Jurkat, Clone E6-1 (cell line): ENCODE measurements around the gene GDF7.

ENCODE experiments used
- DNase-seq: peaks from one replicate; pipeline ENCODE4 v3.0.0-alpha.2; 2011; ENCODE audit warnings: low read depth, low spot score
- H3K4me3 ChIP-seq: 2 replicates; pipeline ENCODE4 v1.5.1; 2011; ENCODE audit warnings: mild to moderate bottlenecking, low read length, control low read depth, moderate library complexity

Gene GDF7

GRCh38 chr2:20641123-20641985 lies 25.6 kb upstream of the GDF7 start:
- DNase-seq, result no peak

GRCh38 chr2:20642055-20642971 lies 24.6 kb upstream of the GDF7 start:
- no peak overlapping the region for H3K4me3 ChIP-seq
- peak; percentile 38 for DNase-seq

More at GRCh38 chr2:20641123-20641985, 25.6 kb upstream of the GDF7 start:
- H3K4me3 ChIP-seq, result no peak overlapping the region

- no peak for DNase-seq
- no peak overlapping the region for H3K4me3 ChIP-seq
These were observed 23.9 kb upstream of the GDF7 start for GRCh38 chr2:20643060-20643459.

GRCh38 chr2:20643826-20644225 lies 23.1 kb upstream of the GDF7 start:
- no peak for DNase-seq
- no peak overlapping the region for H3K4me3 ChIP-seq

GRCh38 chr2:20645301-20645701 lies 21.6 kb upstream of the GDF7 start:
- no peak overlapping the region for H3K4me3 ChIP-seq
- no peak for DNase-seq

- no peak overlapping the region for H3K4me3 ChIP-seq
- no peak for DNase-seq
These were observed 21.2 kb upstream of the GDF7 start for GRCh38 chr2:20645761-20646160.

DNA sequence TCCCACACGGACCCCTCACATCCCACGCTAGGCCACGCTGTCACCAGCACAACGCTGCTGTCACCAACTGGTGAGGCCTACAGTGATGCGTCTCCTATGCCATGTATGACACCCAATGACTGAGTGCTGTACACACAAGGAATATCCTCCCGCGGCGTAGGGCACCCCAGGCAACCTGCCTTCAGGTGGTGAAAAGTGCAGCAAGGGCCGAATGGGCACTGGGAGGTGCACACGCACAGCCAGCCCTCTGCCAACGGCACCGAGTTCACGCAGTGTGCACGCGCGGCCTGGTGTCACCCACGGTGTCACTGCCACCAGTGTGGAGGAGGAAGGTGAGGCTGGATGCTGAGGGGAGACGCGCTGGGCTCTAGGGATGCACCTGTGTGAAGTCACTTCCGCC lies 20.5 kb upstream of the GDF7 start:
- no peak for DNase-seq
- H3K4me3 ChIP-seq, result no peak overlapping the region

DNA sequence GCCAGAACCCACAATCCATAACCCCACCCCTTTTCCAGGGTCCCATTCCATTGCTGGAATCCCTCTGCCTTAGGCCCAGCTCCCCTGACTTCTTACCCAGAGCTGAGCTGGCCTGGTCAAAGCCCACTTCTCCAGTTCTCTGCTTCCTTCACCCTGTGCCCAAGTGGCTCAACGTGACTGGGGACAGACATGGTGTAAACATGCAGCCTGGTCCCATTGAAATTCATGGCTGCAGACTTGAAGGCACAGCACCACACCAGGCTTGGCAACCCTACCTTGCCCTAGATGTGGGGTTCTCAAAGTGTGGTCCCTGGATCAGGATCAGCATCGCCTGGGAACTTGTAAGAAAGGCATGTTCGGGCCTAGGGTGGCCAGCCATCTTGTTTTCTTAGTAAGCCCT lies 19.7 kb upstream of the GDF7 start:
- H3K4me3 ChIP-seq, result no peak overlapping the region
- no peak for DNase-seq

- no peak overlapping the region for H3K4me3 ChIP-seq
- no peak for DNase-seq
These were observed 19.2 kb upstream of the GDF7 start for GRCh38 chr2:20647738-20648137.

GRCh38 chr2:20648206-20648605 lies 18.7 kb upstream of the GDF7 start:
- DNase-seq, result no peak
- H3K4me3 ChIP-seq, result no peak overlapping the region

DNA sequence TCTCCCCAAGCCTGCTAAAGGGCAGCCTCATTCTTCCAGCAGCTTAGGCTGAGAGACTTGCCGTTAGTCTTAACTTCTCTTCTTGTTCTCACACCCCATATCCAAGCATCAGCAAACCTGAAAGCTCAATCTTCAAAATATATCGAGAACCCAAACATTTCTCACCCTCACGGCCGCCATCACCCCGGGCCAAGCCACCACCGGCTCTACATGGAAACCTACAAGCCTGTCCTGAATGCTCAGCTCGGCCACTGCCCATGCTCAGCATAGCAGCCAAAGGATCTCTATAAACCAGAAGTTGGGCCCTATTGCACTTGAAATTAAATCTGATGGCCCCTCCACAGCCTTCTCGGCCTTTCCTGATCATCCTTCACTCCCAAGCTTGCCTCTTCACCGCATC lies 18.1 kb upstream of the GDF7 start:
- DNase-seq, result no peak
- no peak overlapping the region for H3K4me3 ChIP-seq

- no peak for DNase-seq
- no peak overlapping the region for H3K4me3 ChIP-seq
These were observed 17.4 kb upstream of the GDF7 start for GRCh38 chr2:20649576-20649975.

GRCh38 chr2:20649976-20650375 lies 17.0 kb upstream of the GDF7 start:
- no peak for DNase-seq
- peak overlapping the region; percentile 81 for H3K4me3 ChIP-seq

DNA sequence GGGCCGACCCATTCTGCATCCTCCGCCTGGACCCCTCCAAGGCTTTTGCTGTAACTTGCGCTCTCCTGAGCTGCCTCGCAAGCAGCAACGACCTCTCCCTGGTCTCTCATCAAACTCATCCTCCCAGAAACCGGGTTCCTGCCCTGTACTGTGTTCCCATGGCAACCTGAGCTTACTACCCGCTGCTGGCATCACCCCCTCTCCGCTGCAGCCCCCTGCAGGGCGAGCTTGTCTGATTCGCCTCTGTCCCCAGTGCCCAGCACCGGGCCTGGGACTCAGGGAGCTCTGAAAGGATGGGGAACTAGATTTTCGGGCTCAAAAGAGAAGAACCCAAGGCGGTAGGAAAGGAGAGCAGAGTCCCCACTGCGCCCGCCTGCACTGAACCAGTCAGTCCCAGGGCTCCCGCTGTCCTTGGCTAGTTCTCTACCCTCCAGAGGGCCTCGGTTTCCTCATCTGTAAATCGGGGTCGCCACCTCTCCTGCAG lies 16.5 kb upstream of the GDF7 start:
- DNase-seq, result peak; percentile 37
- H3K4me3 ChIP-seq, result peak overlapping the region; percentile 81

DNA sequence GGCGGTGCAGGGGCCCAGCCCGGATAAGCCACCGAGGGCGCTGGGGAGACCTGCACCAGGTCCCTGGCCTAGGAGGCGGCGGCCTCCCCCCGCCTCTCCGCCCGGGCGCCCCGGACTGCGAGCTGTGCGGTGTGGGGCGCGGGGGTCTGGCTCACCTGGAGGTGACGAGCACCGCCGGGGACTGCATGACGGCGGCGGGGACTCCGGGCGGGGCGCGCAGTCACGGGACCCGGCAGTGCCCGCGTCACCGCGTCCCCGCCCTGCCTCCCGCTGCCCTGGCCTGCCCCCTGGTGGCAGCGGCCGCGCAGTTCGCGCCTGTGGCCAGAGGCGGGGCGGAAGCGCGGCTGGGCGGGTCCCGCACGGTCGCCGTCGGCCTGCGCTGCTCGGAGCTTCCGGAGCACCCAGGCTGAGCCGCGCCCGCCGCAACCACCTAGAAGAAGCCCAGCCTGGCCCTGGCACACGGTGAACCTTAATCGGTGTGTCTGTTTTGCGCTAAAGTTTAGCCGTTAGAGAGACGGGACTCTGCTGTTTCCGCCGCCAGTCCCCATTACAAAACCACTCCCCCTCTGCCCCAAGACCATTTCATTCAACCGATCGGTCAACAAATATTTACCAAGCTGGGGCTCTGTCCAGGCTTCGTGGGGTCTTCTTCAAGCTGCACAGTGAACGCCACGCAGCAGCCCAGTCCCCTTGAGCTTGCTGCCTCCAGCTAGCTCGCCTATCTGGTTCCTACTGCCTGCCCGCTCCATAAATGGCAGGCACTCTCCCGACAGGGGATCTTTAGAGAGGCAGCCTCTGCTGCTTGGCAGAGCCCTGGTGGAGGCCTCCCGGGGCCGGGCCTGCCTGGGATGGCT lies 15.8 kb upstream of the GDF7 start, which contains the start of gene HS1BP3:
Gene HS1BP3, minus strand, starts transcription at position 222 of the 854 bp plus-strand sequence. Its CDS starts 35 bp downstream, at position 187.
- peak; percentile 67 for DNase-seq

DNA sequence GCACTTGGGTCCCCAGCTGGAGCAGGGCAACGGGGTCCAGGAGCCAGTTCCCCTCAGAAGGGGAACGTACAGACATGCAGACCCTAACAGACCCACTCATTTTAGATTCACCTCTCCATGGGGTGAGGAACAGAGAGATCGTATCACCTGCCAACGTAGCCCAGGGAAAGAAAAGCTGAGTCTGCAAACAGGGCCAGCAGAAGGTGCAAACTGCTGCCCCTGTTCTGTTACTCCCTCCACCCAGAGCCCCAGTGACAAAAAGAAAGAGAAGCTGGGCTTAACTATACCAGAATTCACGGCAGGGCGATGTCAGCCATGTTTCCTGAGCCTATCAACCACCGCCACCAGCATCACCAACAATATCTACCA lies 15.2 kb upstream of the GDF7 start:
- H3K4me3 ChIP-seq, result peak overlapping the region; percentile 58
- DNase-seq, result no peak

More for the DNA sequence above, 15.8 kb upstream of the GDF7 start, which contains the start of gene HS1BP3:
- H3K4me3 ChIP-seq, result peak within 1 kb of the TSS; percentile 81

DNA sequence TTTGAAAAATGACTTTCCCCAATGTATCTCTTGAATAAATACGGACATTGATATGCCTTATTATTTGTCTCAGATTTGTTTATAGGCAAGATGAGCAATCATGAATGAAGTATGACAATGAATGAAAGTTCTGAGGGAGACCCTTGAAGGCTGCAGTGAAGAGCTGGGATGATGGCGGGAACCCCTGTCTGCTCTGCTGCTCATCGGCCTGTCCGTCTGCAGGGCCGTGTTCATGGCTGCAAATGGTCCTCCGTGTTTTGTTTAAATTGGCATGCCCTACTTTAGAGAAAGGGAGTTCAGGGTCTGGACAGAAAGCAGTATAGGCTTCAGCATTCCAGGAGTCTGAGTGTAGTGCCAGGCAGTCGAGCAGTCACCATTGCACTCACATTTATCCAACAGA lies 14.8 kb upstream of the GDF7 start:
- no peak for DNase-seq
- no peak overlapping the region for H3K4me3 ChIP-seq

GRCh38 chr2:20652673-20653575 lies 14.0 kb upstream of the GDF7 start:
- no peak for DNase-seq
- H3K4me3 ChIP-seq, result no peak overlapping the region
